Fibroblast of villous mesenchyme (primary cell): Measurements from ENCODE around the gene DISC1. TPM values are rescaled to one million over a fixed set of nuclear protein-coding genes. Genes with fewer than 3 reads are reported as not detected.

ENCODE experiments used
- DNase-seq: peaks from one replicate; pipeline ENCODE4 v3.0.0-alpha.2; 2010; ENCODE audit warnings: low read depth
- H3K4me3 ChIP-seq: 2 replicates; pipeline ENCODE4 v1.5.1; 2011; ENCODE audit warnings: low read depth, mild to moderate bottlenecking, low read length
- total RNA-seq: library from RNA; depleted of rRNA; stranded (reverse); fragments of >200 nt; gene quantifications from 2 replicates; pipeline ENCODE4 v1.2.3, GENCODE V29; 2012
- TF ChIP-seq, protein P1 (sequence below): IDR thresholded peaks from 2 replicates; pipeline ENCODE4 v1.5.1; 2012; ENCODE audit warnings: low read depth, mild to moderate bottlenecking, low read length; ENCODE audit not compliant: insufficient read depth

DISC1 gene
- total RNA-seq, 1 donor, result 9.9 TPM

DNA sequence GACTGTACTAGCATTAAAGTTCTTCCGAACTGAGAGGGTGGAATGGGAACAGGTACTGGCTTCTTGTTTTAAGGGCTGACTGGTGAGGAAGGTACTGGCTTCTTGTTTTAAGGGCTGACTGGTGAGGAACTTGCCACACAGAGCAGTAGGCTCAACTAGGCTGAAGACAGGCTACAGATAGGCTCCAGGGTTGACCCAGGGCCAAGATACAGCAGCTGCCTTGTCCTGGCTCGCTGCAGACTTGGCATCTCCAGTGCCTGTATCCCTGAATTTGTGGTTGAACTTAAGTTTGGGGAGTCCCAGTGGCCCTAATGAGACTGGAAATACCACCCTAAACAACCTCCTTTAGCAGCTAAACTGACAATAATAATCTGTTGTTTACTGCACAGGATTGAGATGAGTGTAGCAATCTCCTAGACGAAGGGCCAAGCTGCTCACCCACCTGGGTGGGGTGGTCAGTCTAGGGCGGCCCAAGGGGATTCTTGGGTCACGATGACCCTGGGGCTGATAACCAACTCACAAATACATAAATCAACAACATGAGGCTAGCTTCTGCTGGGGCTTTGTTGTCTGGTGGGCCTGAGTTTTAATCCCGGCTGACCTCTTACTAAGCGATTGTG, 227.1 kb downstream of the DISC1 start:
- no peak for DNase-seq
- TF ChIP-seq, protein P1, sequence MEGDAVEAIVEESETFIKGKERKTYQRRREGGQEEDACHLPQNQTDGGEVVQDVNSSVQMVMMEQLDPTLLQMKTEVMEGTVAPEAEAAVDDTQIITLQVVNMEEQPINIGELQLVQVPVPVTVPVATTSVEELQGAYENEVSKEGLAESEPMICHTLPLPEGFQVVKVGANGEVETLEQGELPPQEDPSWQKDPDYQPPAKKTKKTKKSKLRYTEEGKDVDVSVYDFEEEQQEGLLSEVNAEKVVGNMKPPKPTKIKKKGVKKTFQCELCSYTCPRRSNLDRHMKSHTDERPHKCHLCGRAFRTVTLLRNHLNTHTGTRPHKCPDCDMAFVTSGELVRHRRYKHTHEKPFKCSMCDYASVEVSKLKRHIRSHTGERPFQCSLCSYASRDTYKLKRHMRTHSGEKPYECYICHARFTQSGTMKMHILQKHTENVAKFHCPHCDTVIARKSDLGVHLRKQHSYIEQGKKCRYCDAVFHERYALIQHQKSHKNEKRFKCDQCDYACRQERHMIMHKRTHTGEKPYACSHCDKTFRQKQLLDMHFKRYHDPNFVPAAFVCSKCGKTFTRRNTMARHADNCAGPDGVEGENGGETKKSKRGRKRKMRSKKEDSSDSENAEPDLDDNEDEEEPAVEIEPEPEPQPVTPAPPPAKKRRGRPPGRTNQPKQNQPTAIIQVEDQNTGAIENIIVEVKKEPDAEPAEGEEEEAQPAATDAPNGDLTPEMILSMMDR, result no peak
- no peak overlapping the region for H3K4me3 ChIP-seq

DNA sequence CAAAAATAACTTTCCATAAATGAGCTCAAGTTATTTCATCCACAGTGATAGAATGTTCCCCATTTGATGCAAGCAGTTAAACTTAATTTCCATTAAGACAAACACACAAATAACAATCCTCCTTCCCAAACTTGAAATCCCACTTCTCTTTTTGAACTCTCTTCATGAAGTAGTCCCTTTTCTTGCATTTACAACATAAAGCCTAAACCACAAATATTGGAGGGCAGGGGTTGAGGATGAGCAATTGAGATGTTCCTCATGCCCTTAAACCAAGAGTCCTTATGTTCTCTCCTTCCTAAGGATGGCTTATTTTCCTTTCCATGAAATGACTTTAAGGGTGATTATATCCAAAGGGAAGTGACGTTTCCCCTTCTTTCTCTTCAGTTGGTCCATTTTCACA, 228.8 kb downstream of the DISC1 start:
- TF ChIP-seq, protein P1, result no peak
- peak; percentile 16 for DNase-seq
- H3K4me3 ChIP-seq, result no peak overlapping the region

DNA sequence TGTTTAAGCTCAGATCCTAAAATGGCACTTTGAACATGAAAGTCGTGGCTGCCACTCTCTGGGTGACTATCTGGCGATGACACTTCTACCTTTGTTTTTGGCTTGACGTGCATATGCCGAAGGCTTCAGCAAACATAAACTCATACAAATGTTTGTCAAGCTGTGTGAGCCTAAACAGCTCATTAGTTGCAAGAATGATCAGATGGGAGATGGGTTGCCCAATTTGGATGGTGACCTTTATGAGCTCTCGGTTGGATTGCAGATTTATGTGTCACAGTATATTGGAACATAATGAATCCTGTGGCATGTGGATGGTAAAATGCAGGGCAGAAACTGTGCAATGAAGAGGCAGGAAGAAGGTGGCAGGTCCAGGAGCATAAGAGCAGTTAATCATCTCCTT, 229.3 kb downstream of the DISC1 start:
- H3K4me3 ChIP-seq, result no peak overlapping the region
- DNase-seq, result no peak
- TF ChIP-seq, protein P1, result no peak

DNA sequence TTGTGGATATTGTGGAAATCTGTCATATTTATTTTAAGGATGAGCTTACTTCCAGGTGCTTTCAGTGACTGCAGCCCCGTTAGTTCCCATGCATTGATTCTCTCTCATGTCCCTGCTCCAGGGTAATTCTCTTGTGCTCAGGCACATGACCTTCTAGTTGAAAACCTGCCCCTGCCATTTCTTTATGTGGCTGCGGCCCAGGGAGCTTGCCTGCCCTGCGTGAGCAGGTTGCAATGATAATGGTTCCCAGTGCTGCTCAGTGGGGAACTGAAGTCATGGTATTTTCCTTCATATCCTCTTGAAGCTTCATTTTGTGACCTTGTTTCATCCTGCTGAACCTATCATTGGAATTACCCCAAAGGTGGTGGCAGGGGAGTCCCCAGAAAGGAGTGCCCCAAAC, 229.8 kb downstream of the DISC1 start:
- TF ChIP-seq, protein P1, result no peak
- DNase-seq, result no peak
- no peak overlapping the region for H3K4me3 ChIP-seq

DNA sequence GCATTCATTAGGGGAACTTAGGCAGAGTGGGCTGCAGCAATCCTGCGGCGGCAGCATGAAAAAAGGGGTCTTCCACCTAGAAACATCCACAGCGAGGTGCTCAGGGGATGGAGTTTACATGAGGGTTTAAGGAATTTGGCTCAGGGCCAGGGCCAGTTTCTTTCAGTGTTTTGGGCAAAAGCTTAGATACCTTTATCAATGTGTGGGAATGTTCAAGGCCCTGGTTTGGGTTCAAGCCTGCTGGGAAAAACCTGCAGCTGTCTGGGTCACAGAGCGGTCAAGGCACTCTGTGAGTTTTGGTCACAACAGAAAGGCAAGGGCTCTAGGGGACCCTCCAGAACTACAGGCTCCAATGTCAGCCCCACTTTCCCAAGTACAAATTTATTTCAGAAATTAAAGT, 230.3 kb downstream of the DISC1 start:
- H3K4me3 ChIP-seq, result no peak overlapping the region
- TF ChIP-seq, protein P1, result no peak
- DNase-seq, result no peak

DNA sequence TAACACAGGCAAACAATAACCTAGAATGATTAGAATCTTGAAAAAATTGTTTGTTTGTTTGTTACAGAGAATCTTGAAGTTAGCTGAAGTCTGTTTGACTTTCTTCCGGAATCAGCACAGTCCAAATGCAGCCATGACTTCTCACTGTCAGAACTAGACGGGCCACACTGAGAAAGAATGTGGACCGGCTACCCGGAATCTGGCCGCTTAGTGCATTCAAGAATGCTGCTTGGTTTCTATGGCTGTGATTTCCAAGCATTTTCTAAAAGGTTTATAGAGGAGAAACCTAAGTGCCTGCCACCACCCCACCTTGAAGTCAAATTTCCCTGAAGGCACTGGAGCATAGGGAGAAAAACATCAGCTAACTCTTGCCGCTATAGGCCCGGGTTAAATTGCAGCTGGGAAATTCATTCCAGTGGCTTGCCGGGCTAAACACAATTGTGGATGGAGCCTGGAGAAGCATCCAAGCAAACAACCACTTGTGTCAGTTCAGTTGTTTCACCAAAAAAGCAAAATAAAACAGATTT, 231.1 kb downstream of the DISC1 start:
- no peak for DNase-seq
- no peak overlapping the region for H3K4me3 ChIP-seq
- TF ChIP-seq, protein P1, result no peak
